Transverse colon (tissue), 4 donors: Measurements from ENCODE around the gene NSUN5. TPM values are rescaled to one million over a fixed set of nuclear protein-coding genes. Genes with fewer than 3 reads are reported as not detected.

Experiments
- DNase-seq: peaks from one replicate; pipeline ENCODE4 v3.0.0-alpha.2; 2019
- H3K27ac ChIP-seq, 4 donors: fragments of 200-600 bp; sonication (generic); 2 replicates each; pipeline ENCODE4 v1.5.1; 2016 to 2018; ENCODE audit warnings: inconsistent platforms in 4 of 4
- H3K27me3 ChIP-seq: fragments of 200-600 bp; sonication (generic); 2 replicates; pipeline ENCODE4 v1.5.1; 2017; ENCODE audit warnings: inconsistent platforms
- H3K36me3 ChIP-seq, 4 donors: fragments of 200-600 bp; sonication (generic); 2 replicates each; pipeline ENCODE4 v1.5.1; 2017 to 2019; ENCODE audit warnings: inconsistent platforms in 4 of 4
- H3K4me1 ChIP-seq, 4 donors: fragments of 200-600 bp; sonication (generic); 2 replicates each; pipeline ENCODE4 v1.5.1; 2017 to 2020; ENCODE audit warnings: inconsistent platforms in 4 of 4
- H3K4me3 ChIP-seq, 4 donors: fragments of 200-600 bp; sonication (generic); 1 replicate in 1 of 4; 2 replicates in 3 of 4; pipeline versions ENCODE4 v1.5.1 to v1.6.1; 2017 to 2019; ENCODE audit warnings: inconsistent platforms in 4 of 4
- H3K9me3 ChIP-seq, 2 donors: fragments of 200-600 bp; sonication (generic); 2 replicates each; pipeline ENCODE4 v1.5.1; 2017 to 2019; ENCODE audit warnings: inconsistent platforms in 2 of 2
- EP300 ChIP-seq: sonication (generic); formaldehyde crosslinking; IDR thresholded peaks from one replicate; pipeline ENCODE4 v1.6.1; 2017; ENCODE audit warnings: antibody characterized with exemption, low read depth
- POLR2A ChIP-seq: fragments of 450-650 bp; IDR thresholded peaks from one replicate; pipeline ENCODE4 v1.6.1; 2016; ENCODE audit warnings: antibody characterized with exemption, mild to moderate bottlenecking, moderate library complexity
- POLR2AphosphoS5 ChIP-seq, 3 donors: sonication (generic); formaldehyde crosslinking; IDR thresholded peaks; one replicate each; pipeline ENCODE4 v1.6.1; 2016; ENCODE audit warnings: antibody characterized with exemption in 3 of 3
- WGBS, 2 donors: methylation state at CpG; one replicate each; pipeline ENCODE4 v1.1.5; 2018; ENCODE audit warnings: low coverage in 1 of 2; 5-methylcytosine and 5-hydroxymethylcytosine counted together
- in situ Hi-C, 4 donors: fragments of 200-750 bp; cut with MboI; loops; one replicate each; pipeline versions ENCODE4 v1.15.0 to v1.15.1; 2017; ENCODE audit warnings: low sequenced_read_pairs in 3 of 4, low pct_ligation_motif_present in 1 of 4, low pct_unique_long_range_greater_than_20kb in 1 of 4
- intact Hi-C: fragments of 100-400 bp; cut with DNase I; formaldehyde crosslinking; loops from one replicate; pipeline ENCODE4 v1.15.1; 2023; ENCODE audit warnings: low total_unique reads
- total RNA-seq, 4 donors: library from RNA; depleted of rRNA; stranded (reverse); fragments of >200 nt; gene quantifications; one replicate each; pipeline ENCODE4 v1.1.0, GENCODE V29; 2016
- TF ChIP-seq, protein P1 (sequence below), 5 experiments: fragments of 200-600 bp in 3 of 5; fragments of 450-650 bp in 2 of 5; sonication (generic) in 3 of 5; IDR thresholded peaks; 1 replicate in 2 of 5; 2 replicates in 3 of 5; pipeline ENCODE4 v1.5.1; 2016 to 2017; ENCODE audit warnings: antibody characterized with exemption in 5 of 5, inconsistent platforms in 3 of 5, mild to moderate bottlenecking in 2 of 5, moderate library complexity in 1 of 5

NSUN5 gene
- total RNA-seq: 10 to 100 TPM in 2 of 4 donors, 1 to 10 TPM in 2; 5.2 to 27.6 (median 14.8) TPM

DNA sequence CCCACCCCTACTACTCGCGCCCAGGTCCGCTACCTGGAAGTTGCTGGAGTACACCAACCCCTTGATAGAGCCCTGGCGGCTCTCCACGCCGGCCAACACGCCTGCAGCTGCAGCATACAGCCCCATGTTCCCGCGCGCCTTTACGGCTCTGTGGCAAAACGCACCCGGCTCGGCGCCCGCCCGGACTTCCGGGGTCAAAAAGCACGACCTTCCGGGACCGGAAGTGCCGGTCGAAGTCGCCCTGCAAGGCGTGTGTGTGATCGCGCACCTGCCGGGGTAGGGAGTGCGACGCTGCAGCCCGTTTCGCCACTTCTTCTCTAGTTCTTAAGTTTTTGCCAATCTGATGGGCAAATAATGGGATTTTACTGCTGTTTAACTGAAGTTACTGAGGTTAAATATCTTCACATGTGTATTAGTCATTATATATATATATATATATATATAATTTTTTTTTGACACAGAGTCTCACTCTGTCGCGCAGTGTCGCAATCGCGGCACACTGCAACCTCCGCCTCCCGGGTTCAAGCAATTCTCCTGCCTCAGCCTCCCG is at the start of gene NSUN5:
TSS of gene NSUN5 (minus strand) at position 162 of the 550 bp plus-strand sequence. CDS start at position 126, 36 bp downstream.
- H3K27ac ChIP-seq: peak within 1 kb of the TSS; percentile 67 to 79 (median 78)
- H3K27me3 ChIP-seq: no peaks in the 10 kb centered on the region
- intact Hi-C loops: no loop called here
- H3K36me3 ChIP-seq: peaks cover 0 to 12% (median 5%) of the 10 kb centered on the region in 4 donors
- DNase-seq: peak; percentile 94
- peaks cover 4 to 13% (median 11%) of the 10 kb centered on the region in 4 donors for H3K4me1 ChIP-seq
- in situ Hi-C loops: no loop called here
- peak within 1 kb of the TSS; percentile 27 to 87 (median 67) for H3K4me3 ChIP-seq
- TF ChIP-seq EP300 (no peak), POLR2AphosphoS5 (IDR thresholded peaks at IDR 0.05) (peak; percentile 60 to 86 (median 70)), POLR2A (peak; percentile 49)
- TF ChIP-seq, protein P1, sequence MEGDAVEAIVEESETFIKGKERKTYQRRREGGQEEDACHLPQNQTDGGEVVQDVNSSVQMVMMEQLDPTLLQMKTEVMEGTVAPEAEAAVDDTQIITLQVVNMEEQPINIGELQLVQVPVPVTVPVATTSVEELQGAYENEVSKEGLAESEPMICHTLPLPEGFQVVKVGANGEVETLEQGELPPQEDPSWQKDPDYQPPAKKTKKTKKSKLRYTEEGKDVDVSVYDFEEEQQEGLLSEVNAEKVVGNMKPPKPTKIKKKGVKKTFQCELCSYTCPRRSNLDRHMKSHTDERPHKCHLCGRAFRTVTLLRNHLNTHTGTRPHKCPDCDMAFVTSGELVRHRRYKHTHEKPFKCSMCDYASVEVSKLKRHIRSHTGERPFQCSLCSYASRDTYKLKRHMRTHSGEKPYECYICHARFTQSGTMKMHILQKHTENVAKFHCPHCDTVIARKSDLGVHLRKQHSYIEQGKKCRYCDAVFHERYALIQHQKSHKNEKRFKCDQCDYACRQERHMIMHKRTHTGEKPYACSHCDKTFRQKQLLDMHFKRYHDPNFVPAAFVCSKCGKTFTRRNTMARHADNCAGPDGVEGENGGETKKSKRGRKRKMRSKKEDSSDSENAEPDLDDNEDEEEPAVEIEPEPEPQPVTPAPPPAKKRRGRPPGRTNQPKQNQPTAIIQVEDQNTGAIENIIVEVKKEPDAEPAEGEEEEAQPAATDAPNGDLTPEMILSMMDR (IDR thresholded peaks at IDR 0.05): no peak
- no peaks in the 10 kb centered on the region for H3K9me3 ChIP-seq
- WGBS, 2 donors: 10 to 13% methylated on average over 6 to 40 of the region's 40 CpGs

DNA sequence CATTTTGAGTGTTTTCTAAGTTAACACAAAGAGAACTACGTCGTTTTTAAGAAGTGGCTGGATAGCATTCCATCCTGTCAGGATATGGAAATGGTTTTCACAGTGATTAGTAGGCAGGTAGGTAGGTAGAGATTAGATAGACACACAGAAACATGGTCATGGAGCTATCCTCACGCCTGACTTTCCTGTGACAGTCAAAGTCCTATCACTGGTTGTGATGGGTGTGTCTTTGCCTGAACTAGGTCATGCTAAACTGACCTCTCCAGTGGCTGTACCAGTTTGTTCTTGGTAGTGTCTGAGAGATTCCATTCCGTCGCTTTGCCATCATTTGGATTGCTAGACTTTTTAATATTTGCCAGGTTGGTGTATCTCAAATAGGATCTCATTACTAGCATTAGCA is 47.5 kb upstream of the NSUN5 start:
- H3K4me1 ChIP-seq: peaks cover 2 to 17% (median 10%) of the 10 kb centered on the region in 4 donors
- H3K4me3 ChIP-seq: no peak overlapping the region
- no peak for DNase-seq
- WGBS, 2 donors: 25 to 64% methylated on average over 2 to 5 of the region's 5 CpGs
- H3K27me3 ChIP-seq: peaks cover 22% of the 10 kb centered on the region
- H3K27ac ChIP-seq: no peak overlapping the region
- TF ChIP-seq EP300 (no peak), POLR2A (no peak), POLR2AphosphoS5 (IDR thresholded peaks at IDR 0.05) (no peak)
- TF ChIP-seq, protein P1 (IDR thresholded peaks at IDR 0.05): no peak
- H3K36me3 ChIP-seq: no peaks in the 10 kb centered on the region
- intact Hi-C loops (no loop called here), in situ Hi-C loops (no loop called here)
- no peaks in the 10 kb centered on the region for H3K9me3 ChIP-seq

DNA sequence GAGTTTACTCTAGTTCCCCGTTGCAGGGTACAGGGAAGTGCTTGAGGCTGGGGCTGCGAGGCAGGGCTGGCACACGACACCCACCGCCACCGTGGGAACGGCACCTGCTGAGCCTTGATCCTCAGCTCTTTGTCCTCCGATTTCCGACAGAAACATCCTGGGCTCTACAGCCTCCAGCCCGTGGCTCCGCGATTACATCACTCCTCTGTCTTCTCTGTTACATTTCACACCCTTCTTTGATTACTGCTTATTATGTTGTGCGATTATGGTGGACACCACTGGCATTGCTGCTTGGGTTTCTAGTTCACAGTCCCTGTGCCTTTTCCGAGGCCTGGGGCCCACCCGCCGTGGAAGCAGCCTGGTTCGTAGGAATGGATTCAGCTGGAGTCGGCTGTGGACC is 46.2 kb upstream of the NSUN5 start:
- Histone ChIP-seq H3K27ac (no peak overlapping the region), H3K4me1 (peaks cover 2 to 17% (median 10%) of the 10 kb centered on the region in 4 donors), H3K4me3 (no peak overlapping the region), H3K27me3 (peaks cover 19% of the 10 kb centered on the region), H3K9me3 (no peaks in the 10 kb centered on the region), H3K36me3 (no peaks in the 10 kb centered on the region)
- in situ Hi-C loops (no loop called here), intact Hi-C loops (no loop called here)
- 90% methylated on average over 17 of the region's 17 CpGs; no CpG with 5 or more reads in 1 of the 2 donors for WGBS, 2 donors
- DNase-seq: no peak
- no peak for TF ChIP-seq POLR2AphosphoS5 (IDR thresholded peaks at IDR 0.05)
- TF ChIP-seq EP300: no peak
- TF ChIP-seq, protein P1 (IDR thresholded peaks at IDR 0.05): no peak

DNA sequence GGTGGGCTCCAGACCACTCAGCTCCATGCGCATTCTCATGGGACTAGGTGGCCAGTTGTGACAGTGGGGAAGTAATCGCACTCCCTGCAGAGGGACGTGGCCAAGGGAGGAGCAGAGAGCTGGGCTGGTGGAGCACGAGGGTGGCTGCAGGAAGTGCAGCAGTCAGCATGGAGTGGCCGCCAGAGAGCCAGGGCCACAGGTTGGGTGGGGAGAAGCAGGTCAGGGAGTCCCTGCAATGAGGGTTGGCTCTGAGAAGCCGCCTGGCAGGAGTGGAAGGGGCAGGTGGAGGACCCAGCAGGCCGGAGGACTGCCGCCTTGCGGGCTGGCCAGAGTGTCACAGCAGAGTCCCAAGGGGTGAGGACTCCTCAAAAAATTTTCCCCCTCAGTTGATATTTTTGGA is 45.6 kb upstream of the NSUN5 start:
- Histone ChIP-seq H3K27me3 (peaks cover 13% of the 10 kb centered on the region), H3K36me3 (no peaks in the 10 kb centered on the region), H3K4me3 (no peak overlapping the region), H3K4me1 (peaks cover 2 to 17% (median 10%) of the 10 kb centered on the region in 4 donors), H3K27ac (no peak overlapping the region), H3K9me3 (no peaks in the 10 kb centered on the region)
- intact Hi-C loops (no loop called here), in situ Hi-C loops (no loop called here)
- DNase-seq: no peak
- WGBS, 2 donors: 91 to 100% methylated on average over 2 to 9 of the region's 9 CpGs
- TF ChIP-seq POLR2A (no peak), EP300 (no peak), POLR2AphosphoS5 (IDR thresholded peaks at IDR 0.05) (no peak)
- TF ChIP-seq, protein P1 (IDR thresholded peaks at IDR 0.05): no peak
